Stimulated activated CD8-positive, alpha-beta memory T cell treated with anti-CD3 and anti-CD28 coated beads, Interleukin-15, amount 100 ng/mL, for 24 hours (primary cell): Measurements from ENCODE around the gene DYNLRB1.

Source experiments
- DNase-seq: peaks from one replicate; pipeline ENCODE4 v3.0.0-alpha.2; 2020; ENCODE audit warnings: low read depth

DYNLRB1 gene

GRCh38 chr20:34534391-34535165, 18.4 kb downstream of the DYNLRB1 start:
- DNase-seq, result no peak

- no peak for DNase-seq
These were observed 19.1 kb downstream of the DYNLRB1 start for GRCh38 chr20:34535301-34535840.

- no peak for DNase-seq
These were observed 19.6 kb downstream of the DYNLRB1 start for GRCh38 chr20:34535857-34536256.

DNA sequence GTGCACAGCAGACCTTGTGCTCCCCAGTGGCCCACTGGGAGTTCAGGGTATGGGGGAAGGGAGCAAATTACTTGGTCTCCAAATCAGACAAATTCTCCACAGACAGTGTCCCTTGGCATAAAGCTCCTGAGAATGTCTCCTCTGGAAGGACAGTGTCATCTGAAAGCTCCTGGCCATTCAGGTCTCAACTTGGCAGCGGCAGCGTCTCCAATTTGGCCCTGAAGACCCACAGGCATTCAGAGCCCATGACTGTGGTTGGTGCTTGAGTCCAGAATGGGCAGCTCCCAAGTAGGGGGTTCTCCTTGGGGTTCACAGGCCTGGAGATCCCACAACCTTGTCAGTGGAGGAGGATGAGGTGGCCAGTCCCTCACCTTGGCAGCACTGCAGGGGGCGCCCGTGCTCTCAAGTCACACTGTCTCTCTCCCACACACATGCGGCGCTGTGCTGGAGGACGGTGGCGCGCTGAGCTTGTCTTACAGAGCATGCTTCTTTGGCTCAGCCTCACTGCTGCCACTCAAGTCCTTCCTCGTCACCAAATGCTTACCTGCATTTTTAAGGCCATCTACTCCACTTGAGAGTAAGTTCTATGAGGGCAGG, 20.7 kb downstream of the DYNLRB1 start:
- no peak for DNase-seq

- no peak for DNase-seq
These were observed 21.4 kb downstream of the DYNLRB1 start for GRCh38 chr20:34537651-34538050.

DNA sequence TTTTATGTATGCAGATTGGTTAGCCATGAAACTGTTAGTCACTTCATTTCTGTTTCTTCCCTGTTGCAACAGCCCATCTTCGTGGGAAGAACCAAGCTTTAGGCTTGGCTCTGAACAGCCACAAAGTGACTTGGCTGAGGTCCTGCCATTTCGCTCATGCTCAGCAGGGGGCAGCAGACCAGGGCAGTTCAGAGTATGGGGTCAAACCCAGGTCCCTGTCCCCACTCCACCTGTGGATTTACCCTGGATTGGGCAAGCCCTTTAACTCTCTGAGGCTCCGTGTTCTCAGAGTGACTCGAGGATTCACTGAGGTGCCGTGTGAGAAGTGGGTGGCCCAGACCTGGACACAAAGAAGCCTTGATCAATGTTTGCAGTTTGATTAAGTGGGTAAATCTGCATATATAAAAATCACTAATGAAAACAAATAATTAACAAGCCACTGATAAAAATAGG, 22.5 kb downstream of the DYNLRB1 start:
- DNase-seq, result no peak

- DNase-seq, result no peak
These were observed 23.5 kb downstream of the DYNLRB1 start for GRCh38 chr20:34539756-34540155.

DNA sequence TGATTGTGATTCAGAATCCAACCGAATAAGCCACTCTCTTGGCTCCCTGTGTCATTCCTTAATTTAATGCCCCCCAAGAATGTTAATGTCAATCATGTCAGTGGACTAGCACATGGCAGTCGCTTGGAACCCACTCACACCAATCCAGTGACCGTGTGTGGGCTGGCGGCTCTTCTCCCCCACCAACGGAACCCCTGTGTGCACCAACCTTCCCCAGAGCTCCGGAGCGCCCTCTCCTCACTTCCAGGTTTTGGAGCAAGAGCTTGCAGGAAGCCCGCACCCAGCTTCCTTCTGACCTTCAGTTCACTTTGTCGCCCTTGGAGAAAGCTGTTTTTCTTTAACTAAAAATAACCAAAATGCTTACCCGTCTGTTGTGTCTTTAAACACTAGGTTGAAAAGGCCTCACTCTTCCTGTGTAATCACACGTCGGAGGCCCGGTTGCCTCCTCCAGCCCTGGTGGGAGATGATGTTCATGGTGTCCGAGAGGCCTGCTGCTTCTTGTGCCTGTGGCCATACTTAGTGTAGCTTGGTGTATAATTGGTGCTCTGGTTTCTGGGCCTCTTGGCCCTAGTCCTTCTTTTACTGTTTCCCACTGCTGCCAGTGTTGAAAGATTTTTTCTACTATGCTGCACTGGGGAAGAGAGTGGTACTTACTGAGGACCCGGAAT, 24.5 kb downstream of the DYNLRB1 start:
- DNase-seq, result no peak

GRCh38 chr20:34541264-34541901, 25.2 kb downstream of the DYNLRB1 start:
- no peak for DNase-seq

DNA sequence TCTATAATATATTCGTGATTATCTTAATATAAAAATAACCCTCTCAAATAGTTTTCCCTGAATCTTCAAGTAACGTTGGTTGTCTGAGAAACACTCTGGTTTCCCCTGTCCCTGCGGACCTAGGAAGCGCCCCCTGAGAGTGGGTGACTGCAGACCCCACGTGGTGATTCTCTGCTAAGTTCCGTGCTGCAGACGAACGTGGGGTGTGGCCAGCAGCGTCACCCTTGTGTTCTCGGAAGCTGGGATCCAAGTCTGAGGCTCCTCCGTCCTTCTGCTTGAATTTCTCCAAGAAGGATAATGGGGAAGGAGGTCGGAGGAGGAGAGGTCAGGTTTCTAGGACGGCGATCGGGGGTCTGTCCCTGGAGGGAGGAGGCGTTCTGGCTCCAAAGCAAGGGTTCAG, 25.7 kb downstream of the DYNLRB1 start:
- DNase-seq, result no peak

GRCh38 chr20:34542439-34542838, 26.2 kb downstream of the DYNLRB1 start:
- DNase-seq, result no peak

DNA sequence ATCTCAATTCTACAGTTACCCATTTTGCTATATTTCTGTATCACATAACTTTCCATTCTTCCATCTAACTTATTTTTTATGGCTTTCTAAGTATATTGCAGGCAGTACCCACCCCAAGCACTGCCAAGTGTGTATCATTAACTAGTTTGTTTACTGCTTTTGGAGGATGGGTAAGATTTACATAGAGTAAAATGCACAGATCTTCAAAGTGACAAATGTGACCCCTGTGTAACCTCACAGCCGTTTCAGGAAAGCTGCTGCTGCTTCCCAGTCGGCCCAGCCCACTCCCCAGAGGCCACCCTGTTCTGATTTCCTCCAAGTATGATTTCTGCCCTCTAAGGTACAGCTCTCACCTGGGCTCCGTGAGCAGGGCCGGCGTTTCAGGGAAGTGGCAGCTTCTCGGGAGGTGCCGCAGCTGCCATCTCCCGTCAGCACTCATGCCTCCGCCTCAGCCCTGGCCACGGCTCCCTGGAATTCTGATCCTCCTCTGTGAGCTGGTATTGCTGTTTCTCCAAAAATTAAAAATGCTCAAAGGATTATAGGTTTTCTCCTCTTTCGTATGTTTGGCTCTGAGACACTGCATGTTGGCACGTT, 27.3 kb downstream of the DYNLRB1 start:
- no peak for DNase-seq

DNA sequence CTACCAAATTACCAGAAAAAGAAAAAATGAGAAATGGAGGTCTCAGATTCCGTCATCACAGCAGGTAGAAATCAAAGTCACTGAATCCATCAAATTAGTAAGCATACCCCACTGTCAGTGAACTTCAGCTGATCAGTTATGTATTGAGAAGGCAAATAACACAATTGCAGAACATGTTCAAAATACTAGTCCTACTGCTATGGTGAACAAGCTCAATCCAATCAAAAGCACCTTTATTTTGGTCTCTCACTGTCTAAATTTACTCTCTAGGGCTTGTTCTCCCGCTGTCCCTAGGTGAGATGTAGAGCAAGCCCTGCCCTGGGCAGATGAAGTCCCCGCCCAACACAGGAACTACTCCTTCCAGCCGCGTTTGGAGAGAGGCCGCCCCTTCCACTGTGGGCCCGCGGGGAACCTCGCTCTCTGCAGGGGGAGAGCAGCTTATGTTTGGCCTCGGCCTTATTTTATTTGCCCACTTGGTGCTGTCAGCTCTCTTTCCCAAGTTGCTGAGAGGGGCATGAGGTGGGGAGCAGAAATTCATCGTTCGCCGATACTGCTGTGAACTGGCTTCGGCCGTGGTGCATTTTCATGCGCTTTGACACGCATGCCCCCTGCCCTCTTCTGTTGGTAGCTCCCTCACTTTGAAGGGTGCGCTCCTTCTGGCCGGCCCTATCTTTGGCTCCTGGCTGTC, 28.0 kb downstream of the DYNLRB1 start:
- DNase-seq, result no peak

GRCh38 chr20:34546751-34547181, 30.5 kb downstream of the DYNLRB1 start:
- DNase-seq, result no peak

DNA sequence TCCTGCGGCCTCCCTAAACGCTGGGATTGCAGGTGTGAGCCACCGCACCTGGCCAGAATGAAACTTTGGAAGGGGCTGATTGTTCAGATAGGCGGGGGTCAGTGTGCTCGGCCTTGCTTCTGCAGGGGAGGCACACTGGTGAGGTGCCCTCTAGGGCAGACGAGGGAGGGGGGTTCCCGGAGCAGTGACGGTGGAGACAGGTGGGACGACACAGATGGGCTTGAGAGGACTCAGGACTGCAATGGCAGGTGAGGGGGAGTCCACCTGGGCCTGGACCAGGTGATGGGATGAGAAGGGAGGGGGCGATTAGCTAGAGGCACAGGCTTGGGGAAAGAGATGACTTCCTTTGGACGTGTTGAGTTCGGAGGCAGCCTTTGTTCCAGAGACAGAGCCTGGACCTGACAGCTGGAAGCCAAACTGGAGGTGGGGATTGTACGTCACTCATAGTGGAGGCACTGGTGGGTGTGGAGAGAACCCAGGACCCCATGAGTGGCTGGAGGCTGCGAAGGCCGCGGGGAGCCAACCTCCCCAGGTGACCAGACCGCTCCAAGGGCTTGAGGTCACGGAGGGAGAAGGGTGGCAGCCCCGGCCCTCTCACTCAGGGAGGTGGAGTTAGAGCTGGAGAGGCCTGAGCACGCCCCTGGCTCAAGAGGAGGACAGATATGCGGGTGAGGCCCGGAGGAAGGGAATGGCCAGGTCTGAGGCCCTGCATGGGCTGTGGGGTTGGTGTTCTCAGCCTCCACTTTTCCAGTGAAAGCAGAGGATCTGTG, 31.8 kb downstream of the DYNLRB1 start:
- DNase-seq, result no peak

GRCh38 chr20:34549291-34549928, 33.2 kb downstream of the DYNLRB1 start:
- no peak for DNase-seq

DNA sequence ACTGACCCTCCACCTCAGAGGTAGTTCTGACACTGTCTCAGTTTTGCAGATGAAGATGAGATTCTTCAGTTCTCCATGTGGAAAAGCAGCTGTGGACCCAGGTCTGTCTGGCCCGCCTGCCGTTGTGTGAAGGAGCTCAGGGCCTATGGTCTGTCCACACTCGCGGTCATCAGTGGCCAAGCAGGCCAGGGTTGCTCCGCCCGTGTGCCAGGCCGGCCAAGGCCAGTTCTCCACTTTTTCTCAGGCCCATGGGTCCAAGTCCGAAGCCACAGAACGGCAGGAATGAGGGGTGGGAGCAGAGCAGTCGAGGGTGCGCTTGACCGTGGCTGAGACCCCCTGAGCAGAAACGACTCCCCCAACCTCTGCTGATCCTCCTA, 33.7 kb downstream of the DYNLRB1 start:
- no peak for DNase-seq

DNA sequence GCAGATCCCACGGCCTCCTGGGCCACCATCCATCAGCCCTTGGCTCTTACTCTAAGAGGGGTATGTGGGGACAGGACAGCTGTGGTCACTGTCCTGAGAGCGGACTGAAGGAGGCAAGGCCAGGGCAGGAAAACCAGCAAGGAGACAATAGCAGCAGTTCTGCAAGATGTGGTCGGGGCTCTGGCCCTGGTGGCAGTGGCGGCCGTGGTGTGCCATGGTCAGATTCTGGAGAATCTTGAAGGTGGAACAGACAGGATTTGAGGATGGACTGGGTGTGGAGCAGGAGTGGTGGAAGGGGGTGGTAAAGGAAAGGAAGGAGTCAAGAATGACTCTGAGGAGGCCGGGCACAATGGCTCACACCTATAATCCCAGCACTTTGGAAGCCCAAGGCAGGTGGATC, 36.3 kb downstream of the DYNLRB1 start:
- no peak for DNase-seq

GRCh38 chr20:34553366-34553867, 37.2 kb downstream of the DYNLRB1 start:
- DNase-seq, result no peak

- no peak for DNase-seq
These were observed 41.7 kb downstream of the DYNLRB1 start for GRCh38 chr20:34557936-34558319.
